NCI-H524 (cell line): Measurements from ENCODE around the gene LRP1B.

Experiments
- DNase-seq, 2 experiments: peaks; one replicate each; lab custom pipeline; 2025; lab: John Stamatoyannopoulos, UW

LRP1B gene

DNA sequence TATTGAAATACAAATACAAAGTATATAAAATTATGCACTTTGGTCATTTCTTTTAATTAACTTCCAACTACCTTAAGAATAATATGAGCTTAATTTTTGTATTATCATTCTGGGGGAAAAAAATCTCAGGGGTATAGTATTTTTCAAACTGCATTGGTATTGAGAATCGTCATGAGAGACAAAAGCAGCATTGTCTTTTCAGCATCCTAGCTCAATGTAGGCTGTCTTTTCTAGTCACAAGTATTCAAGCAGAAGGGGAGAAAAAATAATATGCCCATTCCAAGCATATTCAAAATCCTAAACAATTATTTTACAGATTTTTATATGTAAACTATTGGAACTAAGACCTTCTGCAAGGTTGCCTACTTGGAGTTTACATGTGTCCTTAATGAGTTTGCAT, 693.3 kb downstream of the LRP1B start:
- DNase-seq, result no peak

DNA sequence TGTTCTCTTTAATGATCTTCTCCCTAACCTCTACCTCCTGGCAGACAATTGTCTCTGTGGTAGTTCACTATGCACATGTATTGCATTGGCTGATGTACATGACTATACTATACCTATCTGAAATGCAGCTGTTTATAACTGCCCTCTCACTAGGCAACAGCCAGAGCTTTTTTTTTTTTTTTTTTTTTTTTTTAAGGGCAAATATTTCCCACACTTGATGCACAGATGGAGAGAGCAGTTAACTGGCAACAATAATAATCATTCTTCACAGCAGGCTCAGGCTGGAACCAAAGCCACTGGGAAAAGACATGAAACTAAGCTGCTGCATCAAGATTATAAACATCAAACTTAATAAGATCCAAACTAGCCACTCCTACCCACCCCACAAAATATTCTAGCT, 707.7 kb downstream of the LRP1B start:
- peak; percentile 4 to 32 for DNase-seq

DNA sequence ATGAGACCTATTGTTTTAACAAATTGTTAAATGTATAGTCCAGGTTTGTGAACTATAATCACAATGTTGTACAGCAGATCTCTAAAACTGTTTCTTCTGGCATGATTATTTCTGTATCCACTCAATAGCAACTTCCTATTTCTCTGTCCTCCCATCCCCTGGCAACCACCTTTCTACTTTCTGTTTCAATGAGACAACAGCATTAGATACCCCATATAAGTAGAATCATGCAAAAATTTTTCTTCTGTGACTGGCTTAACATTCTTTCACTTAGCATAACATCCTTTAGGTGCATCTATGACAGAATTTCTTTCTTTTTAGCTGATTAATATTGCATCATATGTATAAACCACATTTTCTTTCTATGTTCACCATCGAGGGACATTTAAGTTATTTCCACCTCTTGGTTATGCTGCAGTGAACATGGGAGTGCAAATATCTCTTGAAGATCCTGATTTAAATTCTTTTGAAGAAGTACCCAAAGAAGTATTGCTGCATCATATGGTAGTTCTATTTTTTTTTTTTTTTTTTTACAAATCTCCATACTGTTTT, 713.5 kb downstream of the LRP1B start:
- no peak for DNase-seq

DNA sequence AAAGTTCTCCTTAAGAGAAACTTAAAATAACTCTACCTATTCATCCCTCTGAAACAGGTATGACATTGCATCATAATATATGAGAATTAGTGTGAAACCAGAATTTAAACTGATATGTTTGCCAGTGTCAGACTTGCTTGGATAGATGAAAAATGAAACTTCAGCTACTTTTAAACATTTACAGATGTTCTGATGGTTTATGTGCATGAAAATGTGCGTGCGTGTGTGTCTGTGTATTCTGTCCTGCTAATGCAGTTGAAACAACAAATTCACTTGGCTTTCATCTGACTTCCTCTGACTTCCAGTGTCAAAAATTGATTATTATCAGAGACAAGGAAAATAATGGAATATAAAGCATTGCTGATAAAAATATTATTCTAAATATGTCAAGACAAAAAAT, 719.4 kb downstream of the LRP1B start:
- no peak for DNase-seq

DNA sequence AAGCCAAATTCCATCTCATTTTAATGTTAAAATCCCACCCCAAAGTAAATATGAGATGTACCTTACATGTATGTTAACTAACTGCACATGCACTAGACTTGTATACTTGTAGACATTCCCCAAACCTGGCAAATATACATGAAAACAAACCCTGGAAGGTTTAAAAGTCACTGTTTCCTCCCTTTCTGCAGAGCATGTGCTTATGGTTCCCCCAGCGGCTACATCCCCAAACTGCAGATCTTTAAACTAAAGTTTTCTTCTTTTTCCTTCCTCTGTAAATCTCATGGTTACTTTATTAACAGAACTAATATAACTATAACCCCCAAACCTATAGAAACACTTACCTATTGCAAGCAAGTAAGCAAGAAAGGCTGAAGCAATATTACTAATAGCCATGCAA, 731.5 kb downstream of the LRP1B start:
- DNase-seq, result no peak

DNA sequence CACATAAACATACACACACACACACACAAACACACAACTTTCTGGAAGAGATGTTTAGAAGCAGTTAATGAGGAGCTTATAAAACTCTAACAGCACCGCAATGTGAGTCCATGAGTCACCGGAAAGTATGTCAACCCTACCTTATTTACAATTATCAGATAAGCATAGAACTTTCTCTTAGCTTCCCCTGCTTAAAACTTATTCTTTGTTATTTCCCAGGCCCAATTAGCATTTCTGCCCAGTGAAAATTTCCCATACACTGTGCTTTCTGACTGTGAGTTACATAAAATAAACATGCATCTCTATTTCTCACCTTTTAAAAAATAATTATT, 737.6 kb downstream of the LRP1B start:
- no peak for DNase-seq

DNA sequence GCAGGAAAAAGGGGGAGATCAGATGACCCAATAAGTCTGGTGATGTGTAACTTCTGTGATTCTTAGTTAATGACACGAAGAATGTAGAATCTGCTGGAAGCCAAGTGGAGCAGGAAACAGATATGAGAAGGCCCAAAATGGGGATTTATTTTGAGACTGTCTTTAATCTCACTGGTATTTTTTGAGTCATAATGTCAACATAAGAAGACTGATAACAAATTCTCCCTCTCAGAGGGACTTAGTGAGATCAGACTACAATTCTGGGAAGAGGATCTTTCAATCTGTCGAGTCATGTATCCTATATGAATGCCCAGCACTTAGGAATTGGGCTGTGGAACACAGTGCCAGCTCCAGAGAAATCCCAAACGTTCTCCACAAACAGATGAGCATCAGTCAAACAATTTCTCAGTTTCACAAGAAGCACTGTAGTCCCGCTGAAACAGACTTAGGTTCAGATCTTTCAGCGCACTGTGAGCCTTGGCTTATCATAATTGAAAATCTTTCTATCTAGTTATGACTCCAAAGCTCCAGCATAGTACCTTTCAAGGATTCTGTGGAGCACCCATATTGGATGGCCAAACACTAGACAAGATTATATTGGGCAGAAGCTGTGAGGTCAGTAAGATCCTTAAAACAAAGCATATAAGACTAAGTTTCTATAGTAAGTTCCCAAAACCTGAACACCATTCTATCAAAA, 738.2 kb downstream of the LRP1B start:
- peak in 1 of 2 experiments; percentile 5 for DNase-seq

DNA sequence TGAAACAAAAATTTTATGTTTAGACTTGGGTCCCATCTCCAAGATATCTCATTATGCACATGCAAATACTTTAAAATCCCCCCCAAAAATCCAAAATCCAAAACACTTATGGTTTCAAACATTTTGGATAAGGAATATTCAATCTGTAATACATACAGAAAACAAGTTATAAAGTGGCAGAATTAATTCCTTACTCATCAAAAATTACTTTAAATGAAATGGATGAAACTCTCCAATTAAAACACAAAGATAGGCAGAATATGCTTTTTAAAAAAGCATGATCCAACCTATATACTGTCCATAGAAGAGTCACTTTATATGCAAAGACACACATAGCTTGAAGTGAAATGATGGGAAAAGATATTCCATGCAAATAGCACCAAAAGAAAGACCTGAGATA, 744.6 kb downstream of the LRP1B start:
- DNase-seq, result no peak

DNA sequence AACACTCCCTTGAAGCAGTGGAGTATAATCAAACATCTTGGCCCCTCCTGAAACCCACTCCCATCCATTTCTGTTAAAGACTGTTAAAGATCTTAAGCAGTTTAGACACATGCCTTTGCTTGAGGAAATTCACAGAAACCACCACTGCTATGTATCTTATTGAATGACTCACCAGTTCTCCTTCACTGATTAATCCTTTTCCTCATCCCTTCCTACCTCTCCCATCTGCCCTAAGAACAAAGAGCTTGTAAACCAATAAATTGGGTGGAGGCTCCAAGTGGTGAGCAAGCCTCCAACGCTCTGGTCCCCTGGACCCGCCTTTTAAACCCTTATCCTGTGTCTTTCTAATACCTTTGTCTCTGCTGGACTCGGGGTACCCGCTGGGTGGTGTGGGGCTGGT, 746.1 kb downstream of the LRP1B start:
- DNase-seq, result no peak

DNA sequence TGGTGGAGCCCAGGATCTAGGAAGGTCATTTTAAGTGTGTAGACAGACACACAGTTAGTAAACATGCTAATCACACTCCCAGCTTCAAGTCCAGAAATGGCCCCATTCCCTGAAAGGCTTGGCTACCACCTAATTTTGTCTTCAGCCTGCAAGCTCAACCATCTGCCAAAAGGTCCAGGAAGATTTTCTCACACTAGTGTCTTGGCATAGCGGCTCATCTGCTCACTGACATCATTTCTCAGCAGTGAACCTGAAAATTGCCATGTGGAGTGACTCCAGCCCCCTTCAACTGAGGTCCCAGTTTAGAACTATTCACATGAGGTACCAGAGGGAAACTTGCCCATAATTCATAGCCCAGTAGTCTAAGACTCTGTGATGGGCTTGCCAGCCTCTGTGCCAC, 748.9 kb downstream of the LRP1B start:
- no peak for DNase-seq

DNA sequence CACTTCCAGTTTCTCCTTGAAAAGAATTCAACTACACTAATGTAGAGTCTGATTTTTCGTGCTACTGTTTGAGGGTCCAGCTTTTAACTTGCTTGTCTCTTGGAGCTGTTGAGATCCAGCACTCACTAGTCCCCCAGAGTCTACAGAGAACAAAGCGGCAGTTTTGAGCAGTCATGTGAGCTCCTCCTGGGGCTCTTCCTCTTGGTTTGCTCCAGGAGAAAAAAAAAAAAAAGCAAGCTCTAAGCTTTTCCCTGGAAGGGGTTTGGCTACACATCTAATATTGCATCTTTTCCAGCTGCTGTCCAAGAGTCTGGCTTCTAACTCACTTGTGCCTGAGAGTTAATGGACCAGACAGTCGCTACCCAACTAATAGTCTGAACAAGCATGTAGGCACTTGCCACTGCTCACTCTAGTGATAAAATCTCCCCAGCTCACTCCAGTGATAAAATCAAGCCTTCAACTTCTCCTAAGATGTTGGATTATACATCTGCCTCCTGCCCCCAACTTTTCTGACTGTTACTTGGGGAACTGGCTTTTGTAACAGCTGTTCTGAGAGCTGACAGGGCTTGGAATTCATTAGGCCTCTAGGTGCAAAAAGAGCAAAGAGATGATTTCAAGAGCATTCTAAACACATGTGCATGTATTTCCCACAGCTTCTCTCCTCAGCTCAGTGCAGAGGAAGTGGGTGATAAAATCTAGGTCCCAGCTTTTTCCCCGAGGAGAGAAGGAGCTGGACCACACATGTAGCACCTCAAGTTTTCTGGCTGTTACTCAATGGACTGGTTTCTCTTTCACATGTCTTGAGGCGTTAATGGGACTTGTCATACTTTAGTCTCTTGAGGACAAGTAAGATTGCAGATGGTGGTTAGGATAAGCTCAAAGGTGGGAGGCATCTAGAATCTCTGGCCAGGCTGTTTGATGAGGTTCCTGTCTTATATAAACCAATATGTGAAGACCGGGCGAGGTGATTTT, 750.5 kb downstream of the LRP1B start:
- peak; percentile 23 to 75 for DNase-seq

DNA sequence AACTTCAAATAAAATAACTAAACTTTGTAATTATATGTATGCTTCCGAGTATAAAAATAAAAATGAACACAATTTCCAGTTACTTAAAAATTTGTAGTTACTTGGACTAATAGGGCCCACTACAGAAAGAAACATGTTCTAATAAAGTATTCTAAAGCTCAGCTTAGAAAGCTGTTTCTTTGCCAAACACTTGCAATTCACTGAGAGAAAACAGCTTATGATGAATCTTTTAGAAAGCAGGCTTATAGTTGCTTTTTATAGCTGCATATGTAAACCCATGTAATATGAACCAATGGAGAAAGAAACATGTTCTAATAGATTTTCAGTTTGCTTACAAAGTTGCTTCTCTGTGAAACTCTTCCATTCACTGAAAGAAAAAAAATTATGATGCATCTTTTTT, 766.0 kb downstream of the LRP1B start:
- DNase-seq, result no peak

DNA sequence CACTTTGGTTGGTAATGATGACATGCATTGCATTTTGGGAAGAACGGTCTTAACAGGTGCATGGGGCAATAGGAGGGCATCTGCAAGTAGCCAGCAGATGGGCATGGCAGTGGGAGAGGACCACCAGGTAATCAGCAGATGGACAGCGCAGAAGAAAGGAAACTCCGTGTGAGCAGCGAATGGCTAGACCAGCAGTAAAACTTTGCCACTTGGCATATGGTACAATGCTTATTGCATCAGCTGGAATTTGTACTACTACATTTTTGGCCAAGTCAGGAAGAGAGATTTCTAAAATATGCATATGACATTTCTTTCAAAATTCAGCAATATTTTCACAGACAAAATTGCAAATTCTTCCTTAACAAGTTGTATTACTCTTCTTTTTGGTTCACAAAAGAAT, 768.5 kb downstream of the LRP1B start:
- DNase-seq, result peak in 1 of 2 experiments; percentile 31

DNA sequence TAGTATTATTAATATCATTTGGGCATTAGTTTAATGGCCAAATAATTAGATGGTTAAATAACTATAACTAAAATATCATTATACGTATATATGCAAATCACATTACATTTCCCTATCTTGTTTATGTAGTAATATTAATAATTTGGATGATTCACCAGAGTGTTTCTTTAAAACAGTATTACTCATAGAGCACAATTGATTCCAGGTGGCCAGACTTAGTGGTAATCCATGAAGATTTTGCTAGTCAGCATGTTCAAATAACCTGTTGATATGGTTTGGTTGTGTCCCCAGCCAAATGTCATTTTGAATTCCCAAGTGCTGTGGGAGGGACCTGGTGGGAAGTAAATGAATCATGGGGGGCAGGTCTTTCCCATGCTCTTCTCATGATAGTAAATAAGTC, 782.3 kb downstream of the LRP1B start:
- no peak for DNase-seq

DNA sequence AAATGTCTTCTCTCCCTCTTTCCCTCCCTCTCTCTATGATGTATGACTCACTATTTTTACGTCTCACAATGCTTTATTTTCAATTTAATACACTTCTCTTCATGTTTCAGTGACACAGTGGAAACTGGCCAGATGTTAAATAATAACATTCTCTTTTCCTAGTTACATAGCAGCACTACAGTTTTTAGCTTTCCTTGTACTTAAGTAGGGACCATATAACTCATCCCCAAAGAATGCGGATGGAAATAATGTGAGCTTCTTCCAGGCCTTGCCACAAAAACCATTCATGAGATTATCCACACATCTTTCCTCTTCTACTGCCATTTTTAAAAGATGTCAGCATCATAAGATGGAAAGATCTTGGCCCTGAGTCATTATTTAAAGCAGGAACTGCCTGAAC, 789.4 kb downstream of the LRP1B start:
- no peak for DNase-seq

DNA sequence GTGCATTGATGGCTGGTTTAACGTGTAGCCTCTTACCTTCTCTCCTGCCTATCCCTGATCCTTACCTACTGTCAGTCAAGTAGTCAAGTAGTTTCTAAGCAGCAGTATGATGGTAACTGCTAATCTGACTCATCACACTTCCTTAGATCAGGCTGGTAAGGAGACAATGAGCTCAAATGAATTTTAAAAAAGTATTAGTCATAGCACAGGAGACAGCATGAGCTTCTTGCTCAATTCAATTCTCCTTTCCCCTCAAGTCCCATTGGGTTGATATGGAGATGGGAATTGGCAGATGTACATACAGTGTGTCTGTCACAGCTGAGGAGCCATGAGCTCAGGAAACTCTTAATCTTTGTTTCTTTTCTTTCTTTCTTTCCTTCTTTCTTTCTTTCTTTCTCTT, 799.7 kb downstream of the LRP1B start:
- no peak for DNase-seq

DNA sequence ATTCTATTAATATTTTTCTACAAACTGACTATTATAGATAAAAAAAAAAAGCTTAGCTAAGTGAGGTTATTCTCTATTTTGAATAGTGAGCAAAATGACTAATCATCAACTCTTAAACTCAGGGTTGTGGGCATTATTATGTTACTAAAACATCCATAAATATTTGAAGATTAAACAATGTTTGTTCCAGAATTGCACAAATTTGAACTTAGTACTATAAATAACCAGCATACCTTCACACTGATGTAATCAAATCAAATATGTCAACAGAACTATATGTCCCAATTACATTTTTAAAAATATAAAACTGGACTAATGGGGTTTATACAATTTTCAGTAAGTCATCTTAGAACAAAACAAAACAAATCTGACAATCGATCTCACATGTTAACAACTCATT, 800.9 kb downstream of the LRP1B start:
- no peak for DNase-seq

DNA sequence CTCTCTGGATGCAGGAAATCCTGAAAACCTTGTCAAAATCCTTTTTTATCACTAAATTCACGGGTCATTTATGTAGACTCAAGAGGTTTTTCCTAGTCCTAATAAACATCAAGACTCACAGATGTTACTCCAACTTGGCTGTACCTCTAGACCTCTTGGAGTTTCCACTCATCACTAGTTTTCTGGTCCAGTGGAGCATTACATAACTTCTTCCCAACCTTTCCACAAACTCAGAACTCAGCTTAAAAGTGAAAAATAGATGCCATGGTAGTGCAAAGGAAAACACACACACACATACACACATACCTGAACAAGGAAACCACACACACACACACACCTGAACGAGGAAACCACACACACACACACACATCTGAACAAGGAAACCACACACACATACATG, 807.2 kb downstream of the LRP1B start:
- no peak for DNase-seq

DNA sequence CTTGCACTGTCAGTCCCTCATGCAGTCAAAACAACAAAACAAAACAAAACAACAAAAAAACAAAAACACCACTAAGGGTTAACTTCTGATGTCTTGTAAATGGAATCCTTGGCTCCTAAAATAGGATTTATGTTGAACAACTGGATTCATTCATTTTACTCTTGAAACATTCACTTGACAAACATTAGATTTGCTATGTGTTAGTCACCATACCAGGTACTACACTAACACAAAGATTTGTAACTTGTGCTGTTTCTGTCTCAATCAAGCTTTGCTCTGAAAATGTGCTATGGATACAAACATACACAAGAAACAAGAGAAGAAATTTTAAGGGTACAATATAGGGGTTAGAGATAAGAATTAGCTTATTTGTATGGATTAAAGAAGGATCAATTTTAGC, 812.8 kb downstream of the LRP1B start:
- no peak for DNase-seq

DNA sequence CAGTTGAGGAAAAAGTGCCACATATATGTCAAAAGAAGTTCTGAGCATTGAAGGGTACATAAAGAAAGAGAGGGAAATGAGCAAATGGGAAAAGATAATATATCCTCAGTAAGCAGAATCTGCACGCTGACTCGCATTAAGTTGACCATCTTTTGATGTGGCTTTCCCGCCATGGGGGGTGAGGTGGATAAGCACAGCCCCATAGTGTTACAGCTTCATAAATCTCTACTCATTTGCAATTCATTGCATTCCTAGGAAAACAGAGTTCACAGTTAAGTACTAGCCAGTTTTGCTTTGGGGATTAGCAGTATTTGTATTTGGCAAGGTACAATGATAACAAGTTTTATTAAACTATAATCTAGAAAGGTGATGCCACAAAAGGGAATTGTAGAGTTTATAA, 814.2 kb downstream of the LRP1B start:
- no peak for DNase-seq

DNA sequence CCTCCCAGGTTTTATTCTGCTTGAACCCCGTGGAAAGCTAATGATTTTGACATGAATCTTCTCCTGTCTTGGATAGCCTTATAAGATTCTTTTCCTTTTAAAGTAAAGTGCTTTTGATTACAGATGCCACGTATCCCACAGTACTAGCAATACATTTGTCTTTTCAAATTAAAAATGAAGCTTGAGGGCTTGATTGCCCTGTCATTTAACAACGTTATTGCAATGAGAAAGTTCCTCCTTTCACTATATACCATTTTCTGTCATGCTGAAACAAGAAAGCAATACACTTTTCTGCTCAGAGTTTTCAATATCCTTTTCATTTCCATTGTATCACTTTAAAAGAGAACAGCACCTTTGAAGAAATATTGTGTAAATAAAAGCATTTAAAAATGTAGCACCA, 814.7 kb downstream of the LRP1B start:
- DNase-seq, result no peak

DNA sequence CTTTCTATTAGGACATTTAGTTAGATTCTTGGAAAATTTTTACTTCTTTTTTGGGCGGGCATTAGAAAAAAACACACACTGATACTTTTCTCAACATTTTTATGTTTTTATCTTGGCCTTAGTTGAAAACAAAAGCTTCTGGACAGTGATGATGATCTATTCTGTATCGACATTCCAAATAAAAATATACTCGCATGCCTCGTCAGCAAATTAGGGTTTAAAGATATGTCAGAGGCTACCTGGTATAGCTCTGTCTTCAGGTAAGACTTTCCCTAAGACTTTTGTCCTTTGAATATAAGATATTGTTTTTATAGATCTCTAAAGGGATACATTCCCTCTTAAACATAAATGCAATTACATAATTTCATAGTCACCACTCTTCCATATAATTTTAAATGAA, 816.8 kb downstream of the LRP1B start:
- DNase-seq, result no peak

DNA sequence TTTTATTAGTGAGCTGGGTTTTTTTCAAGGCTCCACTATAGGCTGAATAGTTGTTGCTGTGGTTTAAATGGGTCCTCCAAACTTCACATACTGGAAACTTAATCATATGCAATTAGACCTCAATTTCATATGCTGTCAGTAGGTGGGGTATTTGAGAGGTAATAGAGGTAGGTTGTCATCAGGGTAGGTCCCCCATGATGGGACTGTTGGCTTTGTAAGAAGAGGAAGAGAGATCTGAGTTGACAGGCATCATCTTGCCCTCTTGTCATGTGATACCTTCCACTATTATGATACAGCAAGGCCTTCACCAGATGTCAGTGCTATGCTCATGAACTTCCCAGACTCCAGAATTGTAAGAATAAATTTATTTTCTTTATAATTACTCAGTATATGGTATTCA, 819.4 kb downstream of the LRP1B start:
- DNase-seq, result peak in 1 of 2 experiments; percentile 0
